Urothelium cell line (cell line): ENCODE data around the gene PEX11A.
A peak's percentile ranks its signal among the peaks of the same experiment; 100 is the strongest.

ENCODE experiments used
- DNase-seq: peaks from one replicate; pipeline ENCODE4 v3.0.0; 2011; ENCODE audit warnings: low spot score, mixed read lengths
- FAIRE-seq: peaks from 2 replicates; lab custom pipeline; 2011; peaks lifted over from hg19 to GRCh38; lab: Jason Lieb, UNC

The PEX11A gene

GRCh38 chr15:89657686-89658200 lies 32.8 kb downstream of the PEX11A start:
- FAIRE-seq, result no peak
- no peak for DNase-seq

DNA sequence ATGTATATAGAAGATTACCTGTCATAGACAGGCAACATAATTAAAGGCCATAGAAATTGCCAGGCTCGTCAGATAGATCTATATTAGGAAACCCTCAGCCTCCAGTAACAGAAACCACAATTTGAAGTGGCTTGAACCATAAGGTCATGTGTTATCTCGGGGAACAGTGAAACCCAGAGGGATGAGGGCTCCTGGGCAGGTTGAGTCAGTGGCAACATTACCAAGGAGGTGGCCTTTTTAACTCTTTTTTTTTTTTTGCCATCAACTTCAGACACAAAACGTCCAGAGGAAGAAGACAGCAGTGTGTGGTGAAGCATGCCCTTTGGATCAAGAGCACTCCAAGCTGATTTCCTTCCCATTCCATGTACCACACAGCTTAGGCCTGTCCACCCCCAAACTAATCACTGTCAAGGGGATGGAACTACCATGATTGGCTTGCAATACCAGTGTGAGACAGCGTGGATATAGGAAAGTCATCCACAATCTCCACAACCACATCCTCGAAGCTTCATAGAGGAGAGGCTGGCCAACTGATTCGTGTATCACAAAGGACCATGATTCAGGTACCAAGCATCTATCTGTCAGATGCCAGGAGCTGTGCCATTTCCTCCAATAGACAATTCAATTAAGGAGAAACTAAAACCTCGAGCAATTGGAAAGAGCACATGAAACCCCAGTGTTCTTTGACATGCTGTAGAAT lies 34.3 kb downstream of the PEX11A start:
- FAIRE-seq (no peak), DNase-seq (no peak)

GRCh38 chr15:89654847-89655805 lies 35.4 kb downstream of the PEX11A start, which contains the start of gene KIF7:
Gene KIF7, minus strand, starts transcription at chr15:89655467. Its CDS starts 2,537 bp downstream, at chr15:89652930.
- peak; percentile 91 for DNase-seq
- FAIRE-seq, result no peak

DNA sequence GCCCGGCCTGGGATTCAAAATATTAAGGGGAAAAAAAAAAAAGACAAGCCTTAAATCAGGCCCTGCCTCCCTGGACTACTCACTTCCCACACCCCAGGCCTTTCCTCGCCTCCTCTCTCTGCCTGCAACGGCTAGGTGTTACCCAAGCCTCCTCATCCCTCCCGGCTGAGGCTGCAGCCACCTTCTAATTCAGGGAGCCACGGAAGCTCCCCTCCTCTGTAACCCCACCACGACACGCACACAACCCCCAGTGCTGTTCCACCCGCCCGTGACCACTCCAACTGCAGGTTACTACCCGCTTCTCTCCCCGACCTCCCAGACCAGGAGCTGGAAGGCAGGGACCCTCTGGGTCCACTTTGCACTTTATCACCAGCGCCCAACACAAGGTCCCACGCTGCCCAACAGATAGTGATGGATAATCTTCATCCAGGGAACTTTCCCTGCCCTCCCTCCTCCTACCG lies 36.2 kb downstream of the PEX11A start:
- peak; percentile 60 for DNase-seq
- no peak for FAIRE-seq

GRCh38 chr15:89653578-89653977 lies 37.0 kb downstream of the PEX11A start:
- DNase-seq, result no peak
- FAIRE-seq, result no peak

DNA sequence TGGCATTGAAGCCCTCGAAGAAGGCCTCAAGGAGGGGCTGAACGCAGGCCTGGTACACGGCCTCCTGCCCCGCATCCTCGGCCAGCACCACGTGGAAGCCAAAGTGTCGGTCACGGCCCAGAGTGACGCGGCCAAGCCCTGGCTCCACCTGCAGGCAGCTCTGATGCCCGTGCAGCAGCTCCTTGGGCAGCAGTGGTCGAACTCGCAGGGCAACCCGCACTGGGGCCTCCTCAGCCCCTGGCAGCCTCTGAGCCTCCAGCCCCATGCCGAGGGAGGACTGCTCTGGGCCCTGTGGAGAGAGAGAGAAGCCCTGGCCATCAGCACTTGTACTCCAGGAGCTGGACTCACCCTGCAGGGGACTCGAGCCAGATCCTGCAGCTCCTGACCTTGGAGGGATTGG lies 37.9 kb downstream of the PEX11A start:
- FAIRE-seq (no peak), DNase-seq (no peak)

DNA sequence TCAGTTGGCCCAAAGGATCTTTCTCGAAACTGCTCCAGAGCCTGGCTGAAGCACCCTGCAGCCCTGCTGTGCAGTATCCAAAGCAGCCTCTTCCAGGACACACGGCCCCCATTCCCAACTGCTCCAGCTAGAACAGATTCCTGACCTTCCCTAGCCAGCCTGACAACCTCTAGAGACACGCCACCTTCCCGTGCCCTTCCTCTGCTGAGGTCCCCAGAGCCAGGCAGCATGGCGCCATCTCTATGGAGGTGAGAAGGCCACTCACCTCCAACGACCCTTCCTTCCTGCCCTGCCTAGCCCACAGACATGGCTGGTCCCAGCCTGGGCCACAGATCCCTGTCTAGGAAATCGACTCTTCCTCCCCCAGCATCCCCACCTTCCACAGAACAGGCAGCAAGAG lies 38.4 kb downstream of the PEX11A start:
- DNase-seq (no peak), FAIRE-seq (no peak)

DNA sequence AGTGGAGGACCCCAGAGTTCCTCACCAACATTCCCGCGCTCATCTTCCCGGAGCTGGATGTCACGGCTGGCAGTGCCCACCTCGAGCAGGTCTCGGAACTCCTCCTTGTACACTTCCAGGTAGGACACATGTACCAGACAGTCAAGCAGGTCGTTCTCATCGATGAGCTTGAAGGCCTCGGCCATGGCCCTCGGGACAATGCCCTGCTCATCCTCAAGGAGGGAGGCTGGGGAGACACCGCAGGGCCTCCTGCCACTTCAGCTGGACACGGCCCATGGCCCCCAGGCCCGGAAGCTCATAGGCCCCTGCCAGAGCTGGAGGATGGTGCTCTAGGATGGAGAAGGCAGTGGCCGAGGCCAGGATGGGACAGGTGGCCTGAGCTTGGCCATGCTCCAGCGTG lies 40.8 kb downstream of the PEX11A start:
- DNase-seq (no peak), FAIRE-seq (no peak)

DNA sequence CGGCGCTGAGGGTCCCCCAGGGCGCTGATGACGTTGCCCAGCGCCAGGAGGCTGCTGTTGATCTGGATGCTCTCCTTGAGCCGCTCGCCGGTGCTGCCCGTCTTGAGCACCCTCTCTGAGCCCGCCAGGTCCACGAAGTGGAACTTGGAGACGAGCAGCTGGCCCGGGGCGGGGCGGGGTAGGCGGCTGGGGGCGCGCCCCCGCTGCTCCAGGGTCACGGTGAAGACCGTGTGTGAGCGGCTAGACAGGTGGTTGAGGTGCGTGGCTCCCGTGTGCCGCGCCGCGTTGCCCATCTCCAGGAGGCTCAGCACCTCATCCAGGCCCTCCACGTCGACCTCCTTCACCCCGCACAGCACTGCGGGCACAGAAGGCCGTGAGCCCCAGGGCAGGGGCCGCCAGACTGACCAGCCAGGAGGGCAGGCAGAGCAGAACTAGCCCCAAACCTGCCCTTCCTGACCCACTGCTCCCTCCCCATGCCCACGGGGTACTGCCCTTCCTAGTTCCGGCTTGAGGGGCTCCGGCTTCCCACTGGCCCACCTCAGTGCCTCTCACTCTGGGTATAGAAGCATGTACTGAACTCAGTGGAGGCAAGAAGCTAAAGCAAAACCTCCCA lies 41.4 kb downstream of the PEX11A start:
- no peak for FAIRE-seq

GRCh38 chr15:89648106-89649012 lies 42.2 kb downstream of the PEX11A start:
- DNase-seq, result no peak
- FAIRE-seq, result no peak

More for the DNA sequence above, 41.4 kb downstream of the PEX11A start:
- DNase-seq, result no peak

- FAIRE-seq (peak; percentile 52), DNase-seq (peak; percentile 83)
Observed at GRCh38 chr15:89647191-89647851, 43.2 kb downstream of the PEX11A start.

GRCh38 chr15:89646416-89647141 lies 44.0 kb downstream of the PEX11A start:
- DNase-seq (no peak), FAIRE-seq (no peak)

DNA sequence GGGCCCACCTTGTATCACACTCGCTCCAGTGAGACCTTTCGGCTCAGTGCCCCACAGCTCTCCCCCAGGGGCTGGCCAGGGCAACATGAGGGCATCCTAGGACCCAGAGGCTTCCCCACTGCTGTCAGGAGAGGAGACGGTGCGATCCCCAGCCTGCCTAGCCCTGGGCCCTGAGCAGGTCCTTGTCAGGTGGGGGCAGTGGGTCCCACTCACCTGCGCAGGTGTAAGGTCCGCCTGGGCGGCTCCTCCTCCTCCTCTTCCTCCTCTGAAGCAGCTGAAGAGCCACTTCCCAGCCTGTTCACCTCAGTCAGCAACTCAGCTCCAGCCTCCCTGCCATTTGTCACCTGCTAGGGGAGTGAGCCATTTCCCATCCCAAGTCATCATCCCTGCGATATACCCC lies 44.9 kb downstream of the PEX11A start:
- DNase-seq (no peak), FAIRE-seq (peak; percentile 13)

DNA sequence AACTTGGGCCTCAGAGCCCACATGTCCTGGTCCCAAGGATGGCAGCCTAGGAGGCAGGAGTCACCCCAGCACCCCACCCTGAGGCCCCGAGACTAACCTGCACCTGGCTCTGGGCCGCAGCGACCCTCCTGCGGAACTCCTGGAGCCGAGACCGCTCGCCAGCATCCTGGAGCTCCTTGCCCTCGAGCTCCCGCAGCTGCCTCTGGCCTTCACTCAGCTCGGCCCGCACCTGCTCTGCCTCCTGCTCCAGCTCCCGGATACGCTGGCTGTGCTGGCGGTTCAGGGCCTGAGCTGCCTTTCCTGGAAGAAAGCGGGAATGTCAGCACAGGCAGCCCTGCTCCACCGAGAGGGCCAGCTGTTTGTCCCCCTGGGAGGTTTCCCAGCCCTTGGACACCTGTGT lies 48.4 kb downstream of the PEX11A start:
- no peak for FAIRE-seq
- DNase-seq, result no peak

DNA sequence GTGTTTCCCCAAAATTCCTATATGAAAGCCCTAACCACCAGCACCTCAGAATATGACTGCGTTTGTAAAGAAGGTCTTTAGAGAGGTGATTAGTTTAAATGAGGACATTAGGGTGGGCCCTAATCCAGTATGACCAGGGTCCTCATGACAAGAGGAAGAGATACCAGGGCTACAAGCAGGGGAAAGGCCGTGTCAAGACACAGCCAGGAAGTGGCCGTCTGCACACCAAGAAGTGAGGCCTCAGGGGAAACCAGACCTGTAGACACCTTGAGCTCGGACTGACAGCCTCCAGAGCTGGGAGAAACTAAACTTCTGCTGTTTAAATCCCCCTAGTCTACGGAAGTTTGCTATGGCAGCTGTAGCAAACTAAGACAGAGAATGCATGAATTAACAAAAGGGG lies 49.5 kb downstream of the PEX11A start:
- DNase-seq (no peak), FAIRE-seq (no peak)

GRCh38 chr15:89640245-89640644 lies 50.3 kb downstream of the PEX11A start:
- no peak for DNase-seq
- no peak for FAIRE-seq

DNA sequence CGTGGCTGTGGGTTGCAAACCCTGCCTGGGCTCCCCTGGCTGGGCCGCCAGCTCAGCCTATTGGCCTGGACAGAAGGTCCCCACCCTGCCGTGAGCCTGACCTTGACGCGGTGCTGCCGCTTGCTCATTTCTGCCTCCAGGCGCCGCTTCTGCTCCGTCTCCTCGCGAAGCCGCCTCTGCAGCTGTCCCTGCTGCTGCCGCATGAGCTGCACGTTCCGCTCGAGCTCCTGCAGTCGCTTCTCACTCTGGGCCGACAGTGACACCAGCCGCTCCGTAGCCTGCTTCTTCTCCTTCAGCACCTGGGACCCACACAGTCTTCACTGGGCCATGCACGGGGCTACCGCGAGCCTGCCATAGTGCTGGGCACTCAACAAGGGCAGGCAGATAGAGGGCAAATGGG lies 57.0 kb downstream of the PEX11A start:
- DNase-seq, result no peak
- no peak for FAIRE-seq

DNA sequence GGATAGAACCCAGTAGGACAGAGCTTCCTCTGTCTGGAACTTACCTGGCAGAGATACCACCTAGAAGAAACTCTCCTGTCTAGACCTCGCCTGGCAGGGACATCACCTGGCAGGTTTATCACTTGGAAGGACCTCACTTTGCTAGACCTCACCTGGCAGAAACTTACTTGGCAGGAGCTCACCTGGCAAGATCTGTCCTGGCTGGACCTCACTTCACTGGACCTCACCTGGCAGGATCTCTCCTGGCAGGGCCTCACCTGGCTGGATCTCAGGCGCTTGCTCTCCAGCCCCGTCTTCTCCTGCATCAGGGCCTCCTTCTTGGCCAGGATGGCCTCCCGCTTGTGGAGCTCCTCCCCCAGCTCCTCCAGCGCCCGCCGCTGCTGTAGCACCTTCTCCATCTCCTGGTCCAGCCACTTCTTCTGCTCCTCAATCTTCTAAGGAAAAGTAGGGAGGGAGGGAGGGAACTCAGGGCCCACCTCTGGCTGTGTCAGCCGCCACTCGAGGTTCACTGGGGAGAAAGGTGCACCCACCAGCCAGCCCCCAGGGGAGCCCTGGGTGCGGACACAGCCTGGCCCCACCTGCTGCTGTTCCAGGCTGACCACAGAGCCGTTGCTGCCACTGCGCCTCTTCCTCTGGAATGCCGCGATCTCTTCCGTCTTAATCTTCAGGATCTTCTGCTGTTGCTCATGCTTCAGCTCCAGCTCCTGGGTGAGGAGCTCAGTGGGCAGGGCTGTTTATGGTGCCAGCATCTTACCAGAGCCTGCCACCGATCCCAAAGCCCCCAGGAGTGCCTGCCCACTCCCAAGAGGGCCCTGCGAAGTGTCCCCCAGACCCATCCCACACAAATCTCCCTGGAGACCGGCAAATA lies 57.8 kb downstream of the PEX11A start:
- FAIRE-seq (no peak), DNase-seq (no peak)
